HG03558 (cell line): ENCODE results near the gene PHOX2B.
"Not testable (repeated sequence)": the region's sequence is repeated elsewhere in the genome, so short reads cannot be mapped to it uniquely, and the experiment has no call there.

Source experiments
- ATAC-seq: cut with Tn5 transposase; IDR thresholded peaks from one replicate; pipeline ENCODE4 v1.9.1; 2021; ENCODE audit warnings: moderate number of reproducible peaks; ENCODE audit not compliant: unreplicated experiment; ENCODE audit errors: extremely low read depth

Gene PHOX2B

GRCh38 chr4:41749631-41750039 lies 1.1 kb upstream of the PHOX2B start:
- no peak for ATAC-seq

GRCh38 chr4:41748074-41748570 lies 403 bp downstream of the PHOX2B start:
- no peak for ATAC-seq

GRCh38 chr4:41747230-41748055 lies 1.1 kb downstream of the PHOX2B start:
- ATAC-seq: no peak

- ATAC-seq: no peak
Measured at GRCh38 chr4:41746440-41747229, 1.9 kb downstream of the PHOX2B start.

- ATAC-seq: no peak
Measured at GRCh38 chr4:41746025-41746439, 2.5 kb downstream of the PHOX2B start.

GRCh38 chr4:41745292-41746024 lies 3.1 kb downstream of the PHOX2B start:
- ATAC-seq: no peak

GRCh38 chr4:41744572-41745291 lies 3.8 kb downstream of the PHOX2B start:
- no peak for ATAC-seq

- ATAC-seq: no peak
Measured at GRCh38 chr4:41741354-41741753, 7.2 kb downstream of the PHOX2B start.

- not testable (repeated sequence) for ATAC-seq
Measured at GRCh38 chr4:41737491-41737890, 11.0 kb downstream of the PHOX2B start.

GRCh38 chr4:41734371-41734770 lies 14.2 kb downstream of the PHOX2B start:
- no peak for ATAC-seq

GRCh38 chr4:41731569-41732126 lies 16.9 kb downstream of the PHOX2B start:
- ATAC-seq: no peak

- no peak for ATAC-seq
Measured at GRCh38 chr4:41728573-41728913, 20.0 kb downstream of the PHOX2B start.

GRCh38 chr4:41727861-41728572 lies 20.5 kb downstream of the PHOX2B start:
- ATAC-seq: no peak

GRCh38 chr4:41725254-41725653 lies 23.3 kb downstream of the PHOX2B start:
- ATAC-seq: no peak

- ATAC-seq: no peak
Measured at GRCh38 chr4:41723286-41723685, 25.2 kb downstream of the PHOX2B start.

- no peak for ATAC-seq
Measured at GRCh38 chr4:41722181-41722580, 26.3 kb downstream of the PHOX2B start.

- no peak for ATAC-seq
Measured at GRCh38 chr4:41719417-41719816, 29.1 kb downstream of the PHOX2B start.

- ATAC-seq: no peak
Measured at GRCh38 chr4:41718907-41719306, 29.6 kb downstream of the PHOX2B start.

- no peak for ATAC-seq
Measured at GRCh38 chr4:41715155-41715554, 33.4 kb downstream of the PHOX2B start.
